SK-N-SH (cell line): ENCODE measurements around the gene DYRK2. TPM values are rescaled to one million over a fixed set of nuclear protein-coding genes. Genes with fewer than 3 reads are reported as not detected.

ENCODE experiments used
- CTCF ChIA-PET: fragments of 300-600, 350-600 bp; formaldehyde crosslinking; extraction: SDS; loops from one replicate; lab custom pipeline; 2021; lab: Yijun Ruan, JAX
- POLR2A ChIA-PET: fragments of 350-600 bp; sonication (Branson Sonifier 250); formaldehyde crosslinking; extraction: SDS; loops from one replicate; lab custom pipeline; 2020; ENCODE audit warnings: antibody characterized with exemption, inconsistent platforms; lab: Yijun Ruan, JAX
- DNase-seq: peaks from one replicate; pipeline ENCODE4 v3.0.0; 2012
- H2AFZ ChIP-seq: fragments of 200-600 bp; sonication (generic); 2 replicates; pipeline ENCODE4 v1.8.1; 2016; ENCODE audit warnings: antibody characterized with exemption, mild to moderate bottlenecking, low read depth
- H3F3A ChIP-seq: fragments of 200-600 bp; sonication (generic); replicated peaks from 2 replicates; pipeline ENCODE3; 2016; ENCODE audit warnings: antibody characterized with exemption, mild to moderate bottlenecking; ENCODE audit not compliant: insufficient read depth
- H3K27ac ChIP-seq, 2 experiments: fragments of 200-500 bp in 1 of 2; fragments of 200-600 bp in 1 of 2; sonication (Bioruptor generic) in 1 of 2; sonication (generic), shearing (Covaris generic) in 1 of 2; 2 replicates each; pipeline versions ENCODE4 v1.5.1 to v1.6.1; 2014 to 2016; ENCODE audit warnings: low read depth in 2 of 2, inconsistent platforms in 1 of 2, low read length in 1 of 2, mild to moderate bottlenecking in 1 of 2, mixed read lengths in 1 of 2
- H3K27me3 ChIP-seq: fragments of 200-600 bp; sonication (generic), shearing (Covaris generic); 2 replicates; pipeline ENCODE4 v1.6.1; 2016; ENCODE audit warnings: mixed run types; ENCODE audit not compliant: insufficient read depth
- H3K36me3 ChIP-seq, 2 experiments: fragments of 200-500 bp in 1 of 2; fragments of 200-600 bp in 1 of 2; sonication (Bioruptor generic) in 1 of 2; sonication (generic) in 1 of 2; replicated peaks in 1 of 2; 2 replicates each; pipeline versions ENCODE3 to v1.5.1; 2014 to 2016; ENCODE audit warnings: low read length in 1 of 2, mild to moderate bottlenecking in 1 of 2; ENCODE audit not compliant: insufficient read depth in 2 of 2, control insufficient read depth in 1 of 2
- H3K4me1 ChIP-seq, 2 experiments: fragments of 200-500 bp in 1 of 2; fragments of 200-600 bp in 1 of 2; sonication (Bioruptor generic) in 1 of 2; sonication (generic), shearing (Covaris generic) in 1 of 2; 2 replicates each; pipeline versions ENCODE4 v1.5.1 to v1.6.1; 2014 to 2016; ENCODE audit warnings: low read depth in 1 of 2, low read length in 1 of 2, mixed run types in 1 of 2; ENCODE audit not compliant: insufficient read depth in 2 of 2, control insufficient read depth in 1 of 2
- H3K4me2 ChIP-seq: fragments of 200-600 bp; sonication (generic), shearing (Covaris generic); 2 replicates; pipeline ENCODE4 v1.6.1; 2017; ENCODE audit warnings: mixed run types
- H3K4me3 ChIP-seq, 2 experiments: fragments of 200-500 bp in 1 of 2; fragments of 200-600 bp in 1 of 2; sonication (Bioruptor generic) in 1 of 2; sonication (generic), shearing (Covaris generic) in 1 of 2; 2 replicates each; pipeline versions ENCODE4 v1.5.1 to v1.8.1; 2014 to 2016; ENCODE audit warnings: low read depth in 2 of 2, inconsistent platforms in 1 of 2, low read length in 1 of 2, mild to moderate bottlenecking in 1 of 2, mixed read lengths in 1 of 2, moderate library complexity in 1 of 2
- H3K79me2 ChIP-seq: fragments of 200-600 bp; sonication (generic); 2 replicates; pipeline ENCODE4 v1.8.1; 2017; ENCODE audit warnings: mild to moderate bottlenecking; ENCODE audit not compliant: insufficient read depth
- H3K9ac ChIP-seq: fragments of 200-600 bp; sonication (generic); 2 replicates; pipeline ENCODE4 v1.6.1; 2017; ENCODE audit warnings: mixed run types
- H3K9me2 ChIP-seq: fragments of 200-600 bp; sonication (generic); 2 replicates; pipeline ENCODE4 v1.6.1; 2017; ENCODE audit warnings: mixed run types
- H3K9me3 ChIP-seq: fragments of 200-600 bp; sonication (generic); 2 replicates; pipeline ENCODE4 v1.6.1; 2017; ENCODE audit warnings: mixed run types, mild to moderate bottlenecking, moderate library complexity
- H4K20me1 ChIP-seq: fragments of 200-600 bp; sonication (generic); 2 replicates; pipeline ENCODE4 v1.6.1; 2017; ENCODE audit warnings: mild to moderate bottlenecking, mixed run types; ENCODE audit not compliant: insufficient read depth
- ELF1 ChIP-seq: IDR thresholded peaks from 2 replicates; pipeline ENCODE4 v1.4.0; 2012
- EP300 ChIP-seq, 2 experiments: IDR thresholded peaks; 2 replicates each; pipeline versions ENCODE4 v1.4.0 to v1.6.1; 2012; ENCODE audit warnings: borderline replicate concordance in 1 of 2, low read depth in 1 of 2, low read length in 1 of 2
- FOSL2 ChIP-seq: IDR thresholded peaks from 2 replicates; pipeline ENCODE4 v1.4.0; 2012; ENCODE audit warnings: low read depth, mild to moderate bottlenecking, moderate library complexity, borderline replicate concordance
- FOXJ3 ChIP-seq: sonication (generic); formaldehyde crosslinking; IDR thresholded peaks from 2 replicates; pipeline ENCODE4 v1.5.1; 2020; ENCODE audit warnings: mild to moderate bottlenecking, missing genetic modification reagents
- FOXM1 ChIP-seq: IDR thresholded peaks from 2 replicates; pipeline ENCODE4 v1.4.0; 2012; ENCODE audit warnings: low read depth, mild to moderate bottlenecking
- GABPA ChIP-seq: IDR thresholded peaks from 2 replicates; pipeline ENCODE4 v1.4.0; 2012; ENCODE audit warnings: low read depth, mild to moderate bottlenecking
- MXI1 ChIP-seq: IDR thresholded peaks from 2 replicates; pipeline ENCODE4 v1.6.1; 2012; ENCODE audit warnings: mild to moderate bottlenecking, low read depth, low read length, improper control_type of control experiment
- RCOR1 ChIP-seq: fragments of 150-350 bp; IDR thresholded peaks from 2 replicates; pipeline ENCODE4 v1.6.1; 2017; ENCODE audit warnings: antibody characterized with exemption, low read length
- RFX5 ChIP-seq: IDR thresholded peaks from 2 replicates; pipeline ENCODE4 v1.6.1; 2012; ENCODE audit warnings: mild to moderate bottlenecking, improper control_type of control experiment, low read length
- RXRA ChIP-seq: IDR thresholded peaks from 2 replicates; pipeline ENCODE4 v1.4.0; 2012; ENCODE audit warnings: low read depth, mild to moderate bottlenecking, borderline replicate concordance
- TAF1 ChIP-seq: IDR thresholded peaks from 2 replicates; pipeline ENCODE4 v1.6.1; 2012; ENCODE audit warnings: low read depth, mild to moderate bottlenecking, low read length, moderate library complexity, borderline replicate concordance
- TEAD4 ChIP-seq: IDR thresholded peaks from 2 replicates; pipeline ENCODE4 v1.4.0; 2012; ENCODE audit warnings: mild to moderate bottlenecking, borderline replicate concordance; ENCODE audit not compliant: insufficient read depth
- WGBS: methylation state at CpG from one replicate; pipeline ENCODE4 v1.1.6; 2017; ENCODE audit warnings: low lambda C conversion rate; 5-methylcytosine and 5-hydroxymethylcytosine counted together
- polyA plus RNA-seq, 3 experiments: library from polyadenylated mRNA; depleted of rRNA; stranded (reverse); fragments of >200 nt; gene quantifications; 2 replicates each; pipeline ENCODE4 v1.2.3, GENCODE V29; 2012
- TF ChIP-seq, protein P1 (sequence below): IDR thresholded peaks from 2 replicates; pipeline ENCODE4 v1.4.0; 2012; ENCODE audit warnings: low read depth, borderline replicate concordance
- TF ChIP-seq, protein P2 (sequence below): fragments of 200-600 bp; sonication (generic); IDR thresholded peaks from 2 replicates; pipeline ENCODE4 v1.6.1; 2017; ENCODE audit warnings: antibody characterized with exemption, mild to moderate bottlenecking, moderate library complexity
- TF ChIP-seq, protein P3 (sequence below): fragments of 150-350 bp; IDR thresholded peaks from 2 replicates; pipeline ENCODE4 v1.6.1; 2016; ENCODE audit warnings: mild to moderate bottlenecking, low read depth, low read length
- TF ChIP-seq, protein P4 (sequence below): IDR thresholded peaks from 2 replicates; pipeline ENCODE4 v1.4.0; 2012; ENCODE audit warnings: low read depth, borderline replicate concordance
- TF ChIP-seq, protein P5 (sequence below): IDR thresholded peaks from 2 replicates; pipeline ENCODE4 v1.4.0; 2012; ENCODE audit warnings: low read depth

DYRK2 gene
- polyA plus RNA-seq, 1 of the 3 experiments (the other 2 are of a cell fraction), result 48.8 TPM

DNA sequence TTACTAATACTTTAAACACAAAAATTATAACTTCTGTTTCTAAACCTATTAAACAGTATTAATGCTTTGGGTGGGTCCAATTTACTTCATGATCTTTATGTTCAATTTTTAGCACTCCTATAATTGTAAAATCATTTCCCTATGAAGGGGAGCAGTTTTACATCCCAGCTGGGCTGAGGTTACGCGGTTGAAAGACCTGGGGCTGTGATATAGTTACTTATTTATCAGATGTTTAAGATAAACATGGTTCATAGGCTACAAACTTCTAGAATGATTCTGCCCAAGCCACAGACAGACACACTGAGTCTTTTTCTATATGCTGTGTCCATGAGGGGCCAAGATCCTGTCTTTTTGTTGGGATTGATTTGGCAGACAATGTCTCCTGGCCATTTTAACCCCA is 44.4 kb downstream of the DYRK2 start:
- Histone ChIP-seq H3K4me3 (no peak overlapping the region), H3K4me2 (no peak overlapping the region)
- 95% methylated on average over 2 of the region's 2 CpGs for WGBS

DNA sequence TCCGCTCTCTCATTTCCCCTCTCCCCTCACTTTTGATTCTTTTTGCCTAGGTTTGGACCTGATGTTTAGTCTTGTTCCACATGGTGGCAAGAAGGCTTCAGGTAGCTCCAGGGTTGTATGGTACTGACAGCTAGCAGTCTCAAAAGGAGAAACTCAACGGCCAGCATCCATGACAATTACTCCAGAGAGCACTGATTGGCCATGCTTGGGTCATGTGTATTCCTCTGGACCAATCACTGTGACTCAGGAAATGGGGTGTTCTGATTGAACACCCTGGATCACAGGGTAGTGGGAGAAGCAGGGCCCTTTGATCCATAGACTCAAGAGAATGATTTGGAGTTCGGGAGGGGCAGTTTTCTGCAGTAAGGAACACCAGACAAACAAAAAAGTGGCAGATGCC is 45.3 kb downstream of the DYRK2 start:
- Histone ChIP-seq H3K4me2 (no peak overlapping the region), H3K27me3 (no peaks in the 10 kb centered on the region), H3K79me2 (no peaks in the 10 kb centered on the region), H3K27ac (no peak overlapping the region), H3K4me1 (peaks cover 3 to 7% of the 10 kb centered on the region in 2 experiments; a peak in 3 of 4 replicates), H4K20me1 (no peaks in the 10 kb centered on the region), H3K36me3 (no peaks in the 10 kb centered on the region), H3K9me2 (no peaks in the 10 kb centered on the region), H3K4me3 (no peak overlapping the region), H2AFZ (no peak overlapping the region), H3K9me3 (no peaks in the 10 kb centered on the region), H3K9ac (no peak overlapping the region), H3F3A (peaks cover 15% of the 10 kb centered on the region)
- no peak for DNase-seq
- POLR2A ChIA-PET, result no interaction called here
- 87% methylated on average over 3 of the region's 3 CpGs for WGBS
- TF ChIP-seq TAF1, result no peak
- no peak for TF ChIP-seq RFX5
- TF ChIP-seq, protein P1, sequence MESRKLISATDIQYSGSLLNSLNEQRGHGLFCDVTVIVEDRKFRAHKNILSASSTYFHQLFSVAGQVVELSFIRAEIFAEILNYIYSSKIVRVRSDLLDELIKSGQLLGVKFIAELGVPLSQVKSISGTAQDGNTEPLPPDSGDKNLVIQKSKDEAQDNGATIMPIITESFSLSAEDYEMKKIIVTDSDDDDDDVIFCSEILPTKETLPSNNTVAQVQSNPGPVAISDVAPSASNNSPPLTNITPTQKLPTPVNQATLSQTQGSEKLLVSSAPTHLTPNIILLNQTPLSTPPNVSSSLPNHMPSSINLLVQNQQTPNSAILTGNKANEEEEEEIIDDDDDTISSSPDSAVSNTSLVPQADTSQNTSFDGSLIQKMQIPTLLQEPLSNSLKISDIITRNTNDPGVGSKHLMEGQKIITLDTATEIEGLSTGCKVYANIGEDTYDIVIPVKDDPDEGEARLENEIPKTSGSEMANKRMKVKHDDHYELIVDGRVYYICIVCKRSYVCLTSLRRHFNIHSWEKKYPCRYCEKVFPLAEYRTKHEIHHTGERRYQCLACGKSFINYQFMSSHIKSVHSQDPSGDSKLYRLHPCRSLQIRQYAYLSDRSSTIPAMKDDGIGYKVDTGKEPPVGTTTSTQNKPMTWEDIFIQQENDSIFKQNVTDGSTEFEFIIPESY, result no peak
- TF ChIP-seq, protein P2, sequence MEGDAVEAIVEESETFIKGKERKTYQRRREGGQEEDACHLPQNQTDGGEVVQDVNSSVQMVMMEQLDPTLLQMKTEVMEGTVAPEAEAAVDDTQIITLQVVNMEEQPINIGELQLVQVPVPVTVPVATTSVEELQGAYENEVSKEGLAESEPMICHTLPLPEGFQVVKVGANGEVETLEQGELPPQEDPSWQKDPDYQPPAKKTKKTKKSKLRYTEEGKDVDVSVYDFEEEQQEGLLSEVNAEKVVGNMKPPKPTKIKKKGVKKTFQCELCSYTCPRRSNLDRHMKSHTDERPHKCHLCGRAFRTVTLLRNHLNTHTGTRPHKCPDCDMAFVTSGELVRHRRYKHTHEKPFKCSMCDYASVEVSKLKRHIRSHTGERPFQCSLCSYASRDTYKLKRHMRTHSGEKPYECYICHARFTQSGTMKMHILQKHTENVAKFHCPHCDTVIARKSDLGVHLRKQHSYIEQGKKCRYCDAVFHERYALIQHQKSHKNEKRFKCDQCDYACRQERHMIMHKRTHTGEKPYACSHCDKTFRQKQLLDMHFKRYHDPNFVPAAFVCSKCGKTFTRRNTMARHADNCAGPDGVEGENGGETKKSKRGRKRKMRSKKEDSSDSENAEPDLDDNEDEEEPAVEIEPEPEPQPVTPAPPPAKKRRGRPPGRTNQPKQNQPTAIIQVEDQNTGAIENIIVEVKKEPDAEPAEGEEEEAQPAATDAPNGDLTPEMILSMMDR, result no peak
- no peak for TF ChIP-seq MXI1
- CTCF ChIA-PET, result interaction anchor here (1.1 kb wide), 1 partner anchor 12 kb away, joined by 5 read pairs; no protein-coding TSS in a partner anchor

More for the DNA sequence above, 44.4 kb downstream of the DYRK2 start:
- Histone ChIP-seq H4K20me1 (no peaks in the 10 kb centered on the region), H3K9me2 (no peaks in the 10 kb centered on the region), H3K36me3 (no peaks in the 10 kb centered on the region), H3K79me2 (no peaks in the 10 kb centered on the region), H3K4me1 (peaks cover 3 to 6% of the 10 kb centered on the region in 2 experiments; a peak in 3 of 4 replicates), H3K9ac (no peak overlapping the region), H3K9me3 (no peaks in the 10 kb centered on the region), H2AFZ (no peak overlapping the region), H3K27me3 (no peaks in the 10 kb centered on the region), H3K27ac (no peak overlapping the region)
- ChIA-PET POLR2A (no interaction called here), CTCF (no interaction called here)
- no peak for DNase-seq
- TF ChIP-seq FOSL2 (no peak), RCOR1 (no peak), RFX5 (no peak), TEAD4 (no peak), FOXM1 (no peak), EP300 (IDR thresholded peaks at IDR 0.05; ENCODE audit: borderline replicate concordance in 1 of 2, low read depth in 1 of 2, low read length in 1 of 2) (no peak), RXRA (no peak), MXI1 (no peak), FOXJ3 (no peak), GABPA (no peak), ELF1 (no peak)
- TF ChIP-seq, protein P3, sequence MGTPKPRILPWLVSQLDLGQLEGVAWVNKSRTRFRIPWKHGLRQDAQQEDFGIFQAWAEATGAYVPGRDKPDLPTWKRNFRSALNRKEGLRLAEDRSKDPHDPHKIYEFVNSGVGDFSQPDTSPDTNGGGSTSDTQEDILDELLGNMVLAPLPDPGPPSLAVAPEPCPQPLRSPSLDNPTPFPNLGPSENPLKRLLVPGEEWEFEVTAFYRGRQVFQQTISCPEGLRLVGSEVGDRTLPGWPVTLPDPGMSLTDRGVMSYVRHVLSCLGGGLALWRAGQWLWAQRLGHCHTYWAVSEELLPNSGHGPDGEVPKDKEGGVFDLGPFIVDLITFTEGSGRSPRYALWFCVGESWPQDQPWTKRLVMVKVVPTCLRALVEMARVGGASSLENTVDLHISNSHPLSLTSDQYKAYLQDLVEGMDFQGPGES, result no peak
- TF ChIP-seq, protein P1, result no peak
- TF ChIP-seq, protein P4, sequence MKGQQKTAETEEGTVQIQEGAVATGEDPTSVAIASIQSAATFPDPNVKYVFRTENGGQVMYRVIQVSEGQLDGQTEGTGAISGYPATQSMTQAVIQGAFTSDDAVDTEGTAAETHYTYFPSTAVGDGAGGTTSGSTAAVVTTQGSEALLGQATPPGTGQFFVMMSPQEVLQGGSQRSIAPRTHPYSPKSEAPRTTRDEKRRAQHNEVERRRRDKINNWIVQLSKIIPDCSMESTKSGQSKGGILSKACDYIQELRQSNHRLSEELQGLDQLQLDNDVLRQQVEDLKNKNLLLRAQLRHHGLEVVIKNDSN, result no peak
- TF ChIP-seq, protein P5, sequence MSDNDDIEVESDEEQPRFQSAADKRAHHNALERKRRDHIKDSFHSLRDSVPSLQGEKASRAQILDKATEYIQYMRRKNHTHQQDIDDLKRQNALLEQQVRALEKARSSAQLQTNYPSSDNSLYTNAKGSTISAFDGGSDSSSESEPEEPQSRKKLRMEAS, result no peak
- TF ChIP-seq, all 33 proteins: peak for 0
- peaks cover 9% of the 10 kb centered on the region for H3F3A ChIP-seq
